H1 (cell line): Measurements from ENCODE around the gene LZTFL1.

Experiments
- ATF2 ChIP-seq: IDR thresholded peaks from 2 replicates; pipeline ENCODE4 v1.6.1; 2012; ENCODE audit warnings: low read length, inconsistent platforms
- CHD2 ChIP-seq: IDR thresholded peaks from 2 replicates; pipeline ENCODE4 v1.6.1; 2012; ENCODE audit warnings: low read length, improper control_type of control experiment
- CTCF ChIP-seq, 3 experiments: IDR thresholded peaks; 1 replicate in 2 of 3; 2 replicates in 1 of 3; pipeline versions ENCODE4 v1.5.1 to v1.6.1; 2011; ENCODE audit warnings: low read length in 3 of 3, mild to moderate bottlenecking in 3 of 3, inconsistent platforms in 2 of 3, low read depth in 1 of 3, moderate library complexity in 1 of 3; ENCODE audit not compliant: insufficient read depth in 1 of 3; ENCODE audit errors: control extremely low read depth in 1 of 3
- EP300 ChIP-seq, 2 experiments: IDR thresholded peaks; 1 replicate in 1 of 2; 2 replicates in 1 of 2; pipeline ENCODE4 v1.6.1; 2011 to 2012; ENCODE audit warnings: low read depth in 2 of 2, low read length in 2 of 2, mild to moderate bottlenecking in 2 of 2, borderline replicate concordance in 1 of 2, inconsistent platforms in 1 of 2, moderate library complexity in 1 of 2
- FOSL1 ChIP-seq: IDR thresholded peaks from 2 replicates; pipeline ENCODE4 v1.6.1; 2011; ENCODE audit warnings: mild to moderate bottlenecking, low read depth, low read length, moderate library complexity; ENCODE audit not compliant: insufficient read depth
- JUND ChIP-seq: IDR thresholded peaks from 2 replicates; pipeline ENCODE4 v1.6.1; 2011; ENCODE audit warnings: mild to moderate bottlenecking, improper control_type of control experiment, low read length
- MAFK ChIP-seq: IDR thresholded peaks from 2 replicates; pipeline ENCODE4 v1.6.1; 2012; ENCODE audit warnings: low read depth, mild to moderate bottlenecking, improper control_type of control experiment, low read length
- POLR2A ChIP-seq, 2 experiments: IDR thresholded peaks; 1 replicate in 1 of 2; 2 replicates in 1 of 2; pipeline ENCODE4 v1.6.1; 2011; ENCODE audit warnings: low read depth in 2 of 2, low read length in 2 of 2, mild to moderate bottlenecking in 2 of 2; ENCODE audit errors: control extremely low read depth in 1 of 2
- RAD21 ChIP-seq, 2 experiments: IDR thresholded peaks in 1 of 2; conservative IDR thresholded peaks in 1 of 2; 2 replicates each; pipeline ENCODE4 v1.6.1; 2011; ENCODE audit warnings: low read depth in 2 of 2, low read length in 2 of 2, improper control_type of control experiment in 1 of 2, inconsistent platforms in 1 of 2, mild to moderate bottlenecking in 1 of 2, moderate library complexity in 1 of 2
- RNF2 ChIP-seq: fragments of 200-900, 300-1000 bp; sonication (generic); IDR thresholded peaks from 2 replicates; pipeline ENCODE4 v1.7.1; 2016; ENCODE audit warnings: borderline replicate concordance, low read depth, mild to moderate bottlenecking, antibody characterized with exemption, low read length; ENCODE audit not compliant: poor library complexity, severe bottlenecking; ENCODE audit errors: missing control alignments
- SUZ12 ChIP-seq: fragments of 200-600 bp; sonication (generic); IDR thresholded peaks from 2 replicates; pipeline ENCODE4 v1.6.1; 2012; ENCODE audit warnings: mild to moderate bottlenecking, inconsistent platforms, low read length, moderate library complexity, mixed read lengths
- YY1 ChIP-seq: IDR thresholded peaks from 2 replicates; pipeline ENCODE4 v1.6.1; 2011; ENCODE audit warnings: low read depth, mild to moderate bottlenecking, low read length

DNA sequence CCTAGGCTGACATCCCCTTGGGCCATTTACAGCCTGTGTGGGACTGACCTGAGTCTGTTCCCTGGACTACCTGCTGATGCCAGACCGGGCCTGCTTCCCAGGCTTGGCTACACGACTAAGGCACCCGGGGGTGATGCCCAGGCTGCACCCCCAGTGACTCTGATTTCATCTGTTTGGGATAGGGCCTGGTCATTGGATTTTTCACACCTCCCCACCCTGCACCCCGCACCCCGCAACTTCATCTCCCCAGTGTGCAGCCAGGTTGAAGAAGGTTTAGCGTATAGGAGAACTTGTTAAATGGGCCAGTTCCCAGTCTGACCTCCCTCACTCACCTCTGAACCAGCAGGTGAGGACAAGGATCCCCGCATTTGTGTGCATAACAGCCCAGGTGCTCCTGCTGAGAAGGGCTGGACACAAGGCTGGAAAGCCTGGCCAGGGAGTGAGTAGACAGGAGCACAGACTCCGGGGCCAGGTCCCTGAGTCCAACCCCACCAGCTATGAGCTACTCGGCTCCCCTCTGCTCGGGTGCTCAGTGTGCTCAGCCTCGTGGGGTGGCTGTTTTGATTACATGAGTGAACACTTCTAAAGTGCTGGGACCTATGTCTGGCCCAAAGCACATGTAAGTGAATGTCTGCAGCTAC lies 64.1 kb downstream of the LZTFL1 start:
- no peak for TF ChIP-seq EP300 (IDR thresholded peaks at IDR 0.05; ENCODE audit: borderline replicate concordance in 1 of 2, low read depth in 2 of 2, low read length in 2 of 2)
- no peak for TF ChIP-seq POLR2A (IDR thresholded peaks at IDR 0.05; ENCODE audit: control extremely low read depth in 1 of 2, low read depth in 2 of 2, low read length in 2 of 2)
- TF ChIP-seq RAD21 (IDR thresholded peaks at IDR 0.05 in 1 of 2, conservative IDR thresholded peaks at IDR 0.05 in 1 of 2; ENCODE audit: low read depth in 2 of 2, low read length in 2 of 2) = no peak
- no peak for TF ChIP-seq JUND
- no peak for TF ChIP-seq CTCF (IDR thresholded peaks at IDR 0.05; ENCODE audit: control extremely low read depth in 1 of 3, insufficient read depth in 1 of 3, low read depth in 1 of 3, low read length in 3 of 3)
- TF ChIP-seq SUZ12 = no peak
- no peak for TF ChIP-seq RNF2
- no peak for TF ChIP-seq CHD2
- TF ChIP-seq ATF2 = no peak
- no peak for TF ChIP-seq MAFK
- TF ChIP-seq FOSL1 = no peak
- no peak for TF ChIP-seq YY1
